GM23338 (cell line): ENCODE measurements around the gene ZIC2. TPM values are rescaled to one million over a fixed set of nuclear protein-coding genes. Genes with fewer than 3 reads are reported as not detected.

Experiments used
- ATAC-seq: fragments of 200-7000 bp; cut with Tn5 transposase; 3 replicates; pipeline ENCODE4 v1.9.1; 2020
- DNase-seq: peaks from one replicate; pipeline ENCODE4 v3.0.0-alpha.2; 2015; ENCODE audit warnings: low spot score
- H2AFZ ChIP-seq: fragments of 200-600 bp; sonication (generic); 2 replicates; pipeline ENCODE4 v1.8.0; 2016; ENCODE audit warnings: antibody characterized with exemption, mild to moderate bottlenecking, moderate library complexity
- H3F3A ChIP-seq: fragments of 200-600 bp; sonication (generic); replicated peaks from 2 replicates; pipeline ENCODE4 v1.8.0; 2017; ENCODE audit warnings: antibody characterized with exemption, mixed run types, low read depth
- H3K27ac ChIP-seq: fragments of 200-600 bp; sonication (generic); 2 replicates; pipeline ENCODE4 v1.6.1; 2016; ENCODE audit warnings: low read depth
- H3K27me3 ChIP-seq: fragments of 200-600 bp; sonication (generic); 2 replicates; pipeline ENCODE4 v1.8.0; 2016; ENCODE audit warnings: mild to moderate bottlenecking, mixed run types, moderate library complexity; ENCODE audit not compliant: insufficient read depth
- H3K36me3 ChIP-seq: fragments of 200-600 bp; sonication (generic); 2 replicates; pipeline ENCODE4 v1.8.0; 2016; ENCODE audit warnings: mild to moderate bottlenecking; ENCODE audit not compliant: insufficient read depth
- H3K4me1 ChIP-seq: fragments of 200-600 bp; sonication (generic); 2 replicates; pipeline ENCODE4 v1.8.0; 2016; ENCODE audit warnings: mild to moderate bottlenecking, moderate library complexity; ENCODE audit not compliant: insufficient read depth
- H3K4me2 ChIP-seq: fragments of 200-600 bp; sonication (generic); 2 replicates; pipeline ENCODE4 v1.7.1; 2017; ENCODE audit warnings: mixed run types
- H3K4me3 ChIP-seq: fragments of 200-600 bp; sonication (generic); 2 replicates; pipeline ENCODE4 v1.6.1; 2016; ENCODE audit warnings: mixed run types
- H3K79me2 ChIP-seq: fragments of 200-600 bp; sonication (generic); replicated peaks from 2 replicates; pipeline ENCODE4 v1.8.0; 2017; ENCODE audit warnings: mild to moderate bottlenecking; ENCODE audit not compliant: insufficient read depth
- H3K9me2 ChIP-seq: fragments of 200-600 bp; sonication (generic); 2 replicates; pipeline ENCODE4 v1.8.0; 2017; ENCODE audit not compliant: insufficient read depth
- H4K20me1 ChIP-seq: fragments of 200-600 bp; sonication (generic); replicated peaks from 2 replicates; pipeline ENCODE4 v1.8.0; 2017; ENCODE audit warnings: mild to moderate bottlenecking; ENCODE audit not compliant: insufficient read depth
- H3K27ac Mint-ChIP-seq: 2 replicates; pipeline ENCODE4 v1.8.0; 2020; ENCODE audit warnings: inconsistent platforms, mild to moderate bottlenecking, moderate library complexity, mixed read lengths
- H3K27me3 Mint-ChIP-seq: 3 replicates; pipeline ENCODE4 v1.8.0; 2022; ENCODE audit warnings: low read depth, mild to moderate bottlenecking, moderate library complexity, mixed read lengths, inconsistent platforms; ENCODE audit not compliant: insufficient read depth, poor library complexity
- H3K36me3 Mint-ChIP-seq: 3 replicates; pipeline ENCODE4 v1.8.0; 2021; ENCODE audit warnings: low read depth, mild to moderate bottlenecking, inconsistent platforms, moderate library complexity, mixed read lengths
- H3K4me1 Mint-ChIP-seq: 3 replicates; pipeline ENCODE4 v1.8.0; 2020; ENCODE audit warnings: mild to moderate bottlenecking, inconsistent platforms, mixed read lengths
- H3K4me3 Mint-ChIP-seq: 3 replicates; pipeline ENCODE4 v1.8.0; 2021; ENCODE audit warnings: moderate library complexity, mild to moderate bottlenecking, inconsistent platforms, mixed read lengths
- H3K9me3 Mint-ChIP-seq: 3 replicates; pipeline ENCODE4 v1.8.0; 2020; ENCODE audit warnings: moderate library complexity, mild to moderate bottlenecking, inconsistent platforms, mixed read lengths
- EZH2 ChIP-seq: fragments of 200-600 bp; sonication (generic); IDR thresholded peaks from one replicate; pipeline ENCODE4 v1.8.0; 2017; ENCODE audit warnings: antibody characterized with exemption, mild to moderate bottlenecking, low read depth; ENCODE audit not compliant: unreplicated experiment
- EZH2phosphoT487 ChIP-seq: fragments of 200-600 bp; sonication (generic); IDR thresholded peaks from one replicate; pipeline ENCODE4 v1.8.1; 2018; ENCODE audit warnings: antibody characterized with exemption; ENCODE audit not compliant: unreplicated experiment
- JUNB ChIP-seq: IDR thresholded peaks from one replicate; pipeline ENCODE4 v1.6.1; 2016; ENCODE audit warnings: antibody characterized with exemption; ENCODE audit not compliant: unreplicated experiment
- NANOG ChIP-seq: IDR thresholded peaks from 2 replicates; pipeline ENCODE4 v1.6.1; 2016; ENCODE audit warnings: antibody characterized with exemption, borderline replicate concordance
- POLR2AphosphoS5 ChIP-seq: IDR thresholded peaks from 2 replicates; pipeline ENCODE4 v1.6.1; 2016; ENCODE audit warnings: antibody characterized with exemption, low read depth
- REST ChIP-seq: IDR thresholded peaks from one replicate; pipeline ENCODE4 v1.6.1; 2018; ENCODE audit warnings: antibody characterized with exemption; ENCODE audit not compliant: unreplicated experiment
- STAT1 ChIP-seq: IDR thresholded peaks from one replicate; pipeline ENCODE4 v1.6.1; 2016; ENCODE audit warnings: antibody characterized with exemption; ENCODE audit not compliant: unreplicated experiment
- ZNF114 ChIP-seq: fragments of 250-450 bp; sonication (Bioruptor Pico); IDR thresholded peaks from 2 replicates; pipeline ENCODE4 v1.5.0; 2020; ENCODE audit warnings: mild to moderate bottlenecking, moderate library complexity
- polyA plus RNA-seq: library from polyadenylated mRNA; unstranded; fragments of >200 nt; fragmentation: Nextera tagmentation; extraction: Ambion mirVana; gene quantifications from 2 replicates; pipeline ENCODE4 v1.2.1, GENCODE V29; 2016
- total RNA-seq: library from RNA; depleted of rRNA; stranded (reverse); fragments of >200 nt; shearing (Covaris generic); gene quantifications from 2 replicates; pipeline ENCODE4 v1.2.3, GENCODE V29; 2014
- TF ChIP-seq, protein P1 (sequence below): fragments of 250-450 bp; sonication (Bioruptor Pico); IDR thresholded peaks from 2 replicates; pipeline ENCODE4 v1.5.0; 2020; ENCODE audit warnings: mild to moderate bottlenecking, moderate library complexity
- TF ChIP-seq, protein P2 (sequence below): IDR thresholded peaks from 2 replicates; pipeline ENCODE4 v1.6.1; 2016; ENCODE audit warnings: antibody characterized with exemption

ZIC2 gene
- total and polyA plus RNA-seq, 2 experiments from 2014 or later, result 63.2 to 87.9 TPM

DNA sequence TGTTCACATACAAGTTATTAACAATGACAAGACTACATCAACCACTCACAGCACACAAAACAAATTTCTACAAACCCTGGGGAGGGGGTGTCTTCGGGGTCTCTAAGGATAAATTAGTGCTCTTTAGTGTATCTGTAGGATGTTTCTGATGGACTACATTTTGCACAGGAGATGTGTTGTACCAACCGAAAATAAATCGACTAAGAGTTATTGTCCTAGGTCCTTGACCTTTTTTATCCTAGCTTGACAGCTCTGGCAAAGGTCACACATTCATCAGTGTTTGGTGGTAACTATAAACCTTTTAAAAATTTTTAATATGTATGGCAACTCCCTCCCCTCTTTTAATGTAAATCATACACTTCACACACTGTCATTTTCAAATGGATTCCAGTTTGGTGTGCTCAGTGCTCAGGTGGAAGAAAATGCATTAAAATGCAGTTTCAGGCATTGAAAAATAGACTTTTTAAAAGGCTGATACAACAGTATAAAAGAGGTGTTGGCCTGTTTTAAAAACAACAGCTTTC is 17.7 kb upstream of the ZIC2 start:
- no peak overlapping the region for H2AFZ ChIP-seq
- ATAC-seq, result no peak
- peaks cover 39% of the 10 kb centered on the region for H3K79me2 ChIP-seq
- H3K4me2 ChIP-seq, result no peak overlapping the region
- no peak for DNase-seq
- peaks cover 43% of the 10 kb centered on the region for H3K27me3 Mint-ChIP-seq
- no peak overlapping the region for H3K27ac Mint-ChIP-seq
- peaks cover 82% of the 10 kb centered on the region for H3K27me3 ChIP-seq
- H3K4me1 Mint-ChIP-seq, result peaks cover 55% of the 10 kb centered on the region
- no peaks in the 10 kb centered on the region; the same call in 1 of the 3 replicates for H3K9me3 Mint-ChIP-seq
- H3K36me3 Mint-ChIP-seq, result peaks cover 48% of the 10 kb centered on the region
- H3F3A ChIP-seq, result peaks cover 17% of the 10 kb centered on the region
- no peak overlapping the region for H3K27ac ChIP-seq
- no peaks in the 10 kb centered on the region for H3K9me2 ChIP-seq
- peaks cover 21% of the 10 kb centered on the region for H3K36me3 ChIP-seq
- TF ChIP-seq POLR2AphosphoS5 (0 out of 2 replicates have a peak, but pooled peaks have one; percentile 25), EZH2 (no peak)
- no peak overlapping the region for H3K4me3 ChIP-seq
- H4K20me1 ChIP-seq, result peaks cover 35% of the 10 kb centered on the region
- H3K4me3 Mint-ChIP-seq, result peak overlapping the region; percentile 45; the same call in 1 of the 3 replicates
- H3K4me1 ChIP-seq, result peaks cover 79% of the 10 kb centered on the region

- Mint-ChIP-seq H3K4me3 (peak overlapping the region; percentile 88), H3K4me1 (peaks cover 50% of the 10 kb centered on the region), H3K36me3 (peaks cover 60% of the 10 kb centered on the region), H3K9me3 (peaks cover 4% of the 10 kb centered on the region; the same call in 2 of the 3 replicates), H3K27ac (no peak overlapping the region), H3K27me3 (peaks cover 38% of the 10 kb centered on the region)
- no peak overlapping the region for H2AFZ ChIP-seq
- H3K27me3 ChIP-seq, result peaks cover 72% of the 10 kb centered on the region
- H3K27ac ChIP-seq, result no peak overlapping the region
- H3K9me2 ChIP-seq, result no peaks in the 10 kb centered on the region
- H3K4me2 ChIP-seq, result peak overlapping the region; percentile 85
- no peak for ATAC-seq
- peaks cover 67% of the 10 kb centered on the region for H3K4me1 ChIP-seq
- H4K20me1 ChIP-seq, result peaks cover 40% of the 10 kb centered on the region
- peaks cover 6% of the 10 kb centered on the region for H3F3A ChIP-seq
- H3K36me3 ChIP-seq, result peaks cover 21% of the 10 kb centered on the region
- peak overlapping the region; percentile 91 for H3K4me3 ChIP-seq
- H3K79me2 ChIP-seq, result peaks cover 52% of the 10 kb centered on the region
- DNase-seq, result no peak
- TF ChIP-seq, protein P1, sequence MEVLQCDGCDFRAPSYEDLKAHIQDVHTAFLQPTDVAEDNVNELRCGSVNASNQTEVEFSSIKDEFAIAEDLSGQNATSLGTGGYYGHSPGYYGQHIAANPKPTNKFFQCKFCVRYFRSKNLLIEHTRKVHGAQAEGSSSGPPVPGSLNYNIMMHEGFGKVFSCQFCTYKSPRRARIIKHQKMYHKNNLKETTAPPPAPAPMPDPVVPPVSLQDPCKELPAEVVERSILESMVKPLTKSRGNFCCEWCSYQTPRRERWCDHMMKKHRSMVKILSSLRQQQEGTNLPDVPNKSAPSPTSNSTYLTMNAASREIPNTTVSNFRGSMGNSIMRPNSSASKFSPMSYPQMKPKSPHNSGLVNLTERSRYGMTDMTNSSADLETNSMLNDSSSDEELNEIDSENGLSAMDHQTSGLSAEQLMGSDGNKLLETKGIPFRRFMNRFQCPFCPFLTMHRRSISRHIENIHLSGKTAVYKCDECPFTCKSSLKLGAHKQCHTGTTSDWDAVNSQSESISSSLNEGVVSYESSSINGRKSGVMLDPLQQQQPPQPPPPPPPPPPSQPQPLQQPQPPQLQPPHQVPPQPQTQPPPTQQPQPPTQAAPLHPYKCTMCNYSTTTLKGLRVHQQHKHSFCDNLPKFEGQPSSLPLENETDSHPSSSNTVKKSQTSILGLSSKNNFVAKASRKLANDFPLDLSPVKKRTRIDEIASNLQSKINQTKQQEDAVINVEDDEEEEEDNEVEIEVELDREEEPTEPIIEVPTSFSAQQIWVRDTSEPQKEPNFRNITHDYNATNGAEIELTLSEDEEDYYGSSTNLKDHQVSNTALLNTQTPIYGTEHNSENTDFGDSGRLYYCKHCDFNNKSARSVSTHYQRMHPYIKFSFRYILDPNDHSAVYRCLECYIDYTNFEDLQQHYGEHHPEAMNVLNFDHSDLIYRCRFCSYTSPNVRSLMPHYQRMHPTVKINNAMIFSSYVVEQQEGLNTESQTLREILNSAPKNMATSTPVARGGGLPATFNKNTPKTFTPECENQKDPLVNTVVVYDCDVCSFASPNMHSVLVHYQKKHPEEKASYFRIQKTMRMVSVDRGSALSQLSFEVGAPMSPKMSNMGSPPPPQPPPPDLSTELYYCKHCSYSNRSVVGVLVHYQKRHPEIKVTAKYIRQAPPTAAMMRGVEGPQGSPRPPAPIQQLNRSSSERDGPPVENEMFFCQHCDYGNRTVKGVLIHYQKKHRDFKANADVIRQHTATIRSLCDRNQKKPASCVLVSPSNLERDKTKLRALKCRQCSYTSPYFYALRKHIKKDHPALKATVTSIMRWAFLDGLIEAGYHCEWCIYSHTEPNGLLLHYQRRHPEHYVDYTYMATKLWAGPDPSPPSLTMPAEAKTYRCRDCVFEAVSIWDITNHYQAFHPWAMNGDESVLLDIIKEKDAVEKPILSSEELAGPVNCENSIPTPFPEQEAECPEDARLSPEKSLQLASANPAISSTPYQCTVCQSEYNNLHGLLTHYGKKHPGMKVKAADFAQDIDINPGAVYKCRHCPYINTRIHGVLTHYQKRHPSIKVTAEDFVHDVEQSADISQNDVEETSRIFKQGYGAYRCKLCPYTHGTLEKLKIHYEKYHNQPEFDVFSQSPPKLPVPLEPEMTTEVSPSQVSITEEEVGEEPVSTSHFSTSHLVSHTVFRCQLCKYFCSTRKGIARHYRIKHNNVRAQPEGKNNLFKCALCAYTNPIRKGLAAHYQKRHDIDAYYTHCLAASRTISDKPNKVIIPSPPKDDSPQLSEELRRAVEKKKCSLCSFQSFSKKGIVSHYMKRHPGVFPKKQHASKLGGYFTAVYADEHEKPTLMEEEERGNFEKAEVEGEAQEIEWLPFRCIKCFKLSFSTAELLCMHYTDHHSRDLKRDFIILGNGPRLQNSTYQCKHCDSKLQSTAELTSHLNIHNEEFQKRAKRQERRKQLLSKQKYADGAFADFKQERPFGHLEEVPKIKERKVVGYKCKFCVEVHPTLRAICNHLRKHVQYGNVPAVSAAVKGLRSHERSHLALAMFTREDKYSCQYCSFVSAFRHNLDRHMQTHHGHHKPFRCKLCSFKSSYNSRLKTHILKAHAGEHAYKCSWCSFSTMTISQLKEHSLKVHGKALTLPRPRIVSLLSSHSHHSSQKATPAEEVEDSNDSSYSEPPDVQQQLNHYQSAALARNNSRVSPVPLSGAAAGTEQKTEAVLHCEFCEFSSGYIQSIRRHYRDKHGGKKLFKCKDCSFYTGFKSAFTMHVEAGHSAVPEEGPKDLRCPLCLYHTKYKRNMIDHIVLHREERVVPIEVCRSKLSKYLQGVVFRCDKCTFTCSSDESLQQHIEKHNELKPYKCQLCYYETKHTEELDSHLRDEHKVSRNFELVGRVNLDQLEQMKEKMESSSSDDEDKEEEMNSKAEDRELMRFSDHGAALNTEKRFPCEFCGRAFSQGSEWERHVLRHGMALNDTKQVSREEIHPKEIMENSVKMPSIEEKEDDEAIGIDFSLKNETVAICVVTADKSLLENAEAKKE (CRISPR knock-in tag), result no peak
- no peak for TF ChIP-seq STAT1
- no peak for TF ChIP-seq JUNB
- TF ChIP-seq POLR2AphosphoS5, result no peak; the same call in 1 of the 2 replicates
- no peak for TF ChIP-seq REST
- TF ChIP-seq ZNF114, result no peak
- no peak for TF ChIP-seq EZH2phosphoT487
- TF ChIP-seq EZH2, result no peak
- no peak for TF ChIP-seq NANOG
- TF ChIP-seq, protein P2, sequence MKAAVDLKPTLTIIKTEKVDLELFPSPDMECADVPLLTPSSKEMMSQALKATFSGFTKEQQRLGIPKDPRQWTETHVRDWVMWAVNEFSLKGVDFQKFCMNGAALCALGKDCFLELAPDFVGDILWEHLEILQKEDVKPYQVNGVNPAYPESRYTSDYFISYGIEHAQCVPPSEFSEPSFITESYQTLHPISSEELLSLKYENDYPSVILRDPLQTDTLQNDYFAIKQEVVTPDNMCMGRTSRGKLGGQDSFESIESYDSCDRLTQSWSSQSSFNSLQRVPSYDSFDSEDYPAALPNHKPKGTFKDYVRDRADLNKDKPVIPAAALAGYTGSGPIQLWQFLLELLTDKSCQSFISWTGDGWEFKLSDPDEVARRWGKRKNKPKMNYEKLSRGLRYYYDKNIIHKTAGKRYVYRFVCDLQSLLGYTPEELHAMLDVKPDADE, result no peak
Observed at GRCh38 chr13:99965329-99966000, 16.1 kb upstream of the ZIC2 start.
